GM19467 (cell line): ENCODE results near the gene TRAF4.

ENCODE experiments used
- ATAC-seq: cut with Tn5 transposase; IDR thresholded peaks from one replicate; pipeline ENCODE4 v1.9.1; 2021; ENCODE audit warnings: mild to moderate bottlenecking, moderate library complexity; ENCODE audit not compliant: unreplicated experiment

Gene TRAF4

DNA sequence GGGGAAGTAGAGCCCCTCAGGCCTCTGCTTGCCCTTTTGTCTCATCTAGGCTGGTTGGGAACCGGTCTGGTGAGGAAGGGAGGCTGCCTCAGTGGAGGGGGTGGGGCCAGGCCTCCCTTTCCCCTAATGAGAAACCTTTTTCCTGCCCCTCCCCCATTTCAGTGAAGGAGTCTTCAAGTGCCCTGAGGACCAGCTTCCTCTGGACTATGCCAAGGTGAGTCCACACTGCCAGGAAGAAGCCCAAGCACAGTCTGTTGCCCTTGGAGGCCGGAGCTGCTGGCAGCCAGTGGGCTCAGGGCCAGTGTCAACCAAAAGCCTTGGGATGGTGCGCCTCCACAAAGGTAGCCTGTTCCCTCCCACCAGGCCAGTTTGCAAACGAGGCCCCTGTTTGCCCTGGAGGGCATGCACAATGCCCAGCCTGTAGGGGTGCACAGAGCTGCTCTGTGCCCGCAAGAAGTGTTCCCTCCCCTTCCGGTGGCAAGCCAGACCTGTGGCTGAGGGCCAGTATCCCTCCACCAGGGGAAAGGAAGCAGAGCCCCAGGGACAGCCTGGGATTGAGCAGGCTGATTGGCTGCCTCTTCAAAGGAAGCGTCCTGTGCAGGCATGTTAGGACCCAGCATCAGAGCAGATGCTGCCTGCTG, 3.4 kb downstream of the TRAF4 start:
- no peak for ATAC-seq

DNA sequence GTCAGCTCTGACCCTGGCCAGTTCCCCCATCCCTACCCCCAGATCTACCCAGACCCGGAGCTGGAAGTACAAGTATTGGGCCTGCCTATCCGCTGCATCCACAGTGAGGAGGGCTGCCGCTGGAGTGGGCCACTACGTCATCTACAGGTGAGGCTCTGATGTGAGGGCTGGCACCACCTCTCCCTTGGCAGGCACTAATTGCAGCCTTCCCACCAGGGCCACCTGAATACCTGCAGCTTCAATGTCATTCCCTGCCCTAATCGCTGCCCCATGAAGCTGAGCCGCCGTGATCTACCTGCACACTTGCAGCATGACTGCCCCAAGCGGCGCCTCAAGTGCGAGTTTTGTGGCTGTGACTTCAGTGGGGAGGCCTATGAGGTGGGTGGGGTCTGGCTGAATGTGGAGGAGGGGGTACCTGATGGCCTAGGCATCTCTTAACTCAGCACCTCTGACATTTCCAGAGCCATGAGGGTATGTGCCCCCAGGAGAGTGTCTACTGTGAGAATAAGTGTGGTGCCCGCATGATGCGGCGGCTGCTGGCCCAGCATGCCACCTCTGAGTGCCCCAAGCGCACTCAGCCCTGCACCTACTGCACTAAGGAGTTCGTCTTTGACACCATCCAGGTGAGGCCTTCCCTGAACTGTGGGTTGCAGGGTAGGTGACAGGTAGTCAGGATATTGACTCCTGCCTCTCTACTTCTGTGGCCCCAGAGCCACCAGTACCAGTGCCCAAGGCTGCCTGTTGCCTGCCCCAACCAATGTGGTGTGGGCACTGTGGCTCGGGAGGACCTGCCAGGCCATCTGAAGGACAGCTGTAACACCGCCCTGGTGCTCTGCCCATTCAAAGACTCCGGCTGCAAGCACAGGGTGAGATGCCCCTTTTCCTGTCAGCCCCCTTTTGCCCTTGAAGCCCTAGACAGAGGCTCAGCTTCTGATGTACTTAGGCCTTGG, 4.3 kb downstream of the TRAF4 start:
- ATAC-seq = no peak

DNA sequence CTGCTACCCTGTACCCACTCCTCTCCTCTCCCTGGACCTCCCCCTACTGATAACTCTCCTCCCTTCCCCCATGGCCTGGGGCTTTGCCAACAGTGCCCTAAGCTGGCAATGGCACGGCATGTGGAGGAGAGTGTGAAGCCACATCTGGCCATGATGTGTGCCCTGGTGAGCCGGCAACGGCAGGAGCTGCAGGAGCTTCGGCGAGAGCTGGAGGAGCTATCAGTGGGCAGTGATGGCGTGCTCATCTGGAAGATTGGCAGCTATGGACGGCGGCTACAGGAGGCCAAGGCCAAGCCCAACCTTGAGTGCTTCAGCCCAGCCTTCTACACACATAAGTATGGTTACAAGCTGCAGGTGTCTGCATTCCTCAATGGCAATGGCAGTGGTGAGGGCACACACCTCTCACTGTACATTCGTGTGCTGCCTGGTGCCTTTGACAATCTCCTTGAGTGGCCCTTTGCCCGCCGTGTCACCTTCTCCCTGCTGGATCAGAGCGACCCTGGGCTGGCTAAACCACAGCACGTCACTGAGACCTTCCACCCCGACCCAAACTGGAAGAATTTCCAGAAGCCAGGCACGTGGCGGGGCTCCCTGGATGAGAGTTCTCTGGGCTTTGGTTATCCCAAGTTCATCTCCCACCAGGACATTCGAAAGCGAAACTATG, 5.2 kb downstream of the TRAF4 start:
- ATAC-seq = no peak

DNA sequence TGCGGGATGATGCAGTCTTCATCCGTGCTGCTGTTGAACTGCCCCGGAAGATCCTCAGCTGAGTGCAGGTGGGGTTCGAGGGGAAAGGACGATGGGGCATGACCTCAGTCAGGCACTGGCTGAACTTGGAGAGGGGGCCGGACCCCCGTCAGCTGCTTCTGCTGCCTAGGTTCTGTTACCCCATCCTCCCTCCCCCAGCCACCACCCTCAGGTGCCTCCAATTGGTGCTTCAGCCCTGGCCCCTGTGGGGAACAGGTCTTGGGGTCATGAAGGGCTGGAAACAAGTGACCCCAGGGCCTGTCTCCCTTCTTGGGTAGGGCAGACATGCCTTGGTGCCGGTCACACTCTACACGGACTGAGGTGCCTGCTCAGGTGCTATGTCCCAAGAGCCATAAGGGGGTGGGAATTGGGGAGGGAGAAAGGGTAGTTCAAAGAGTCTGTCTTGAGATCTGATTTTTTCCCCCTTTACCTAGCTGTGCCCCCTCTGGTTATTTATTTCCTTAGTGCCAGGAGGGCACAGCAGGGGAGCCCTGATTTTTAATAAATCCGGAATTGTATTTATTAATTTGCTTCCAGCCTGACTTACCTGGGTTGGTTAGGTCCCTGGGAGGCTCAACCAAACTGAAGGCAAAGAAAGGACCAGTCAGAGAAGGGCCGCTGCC, 5.8 kb downstream of the TRAF4 start:
- ATAC-seq = no peak

DNA sequence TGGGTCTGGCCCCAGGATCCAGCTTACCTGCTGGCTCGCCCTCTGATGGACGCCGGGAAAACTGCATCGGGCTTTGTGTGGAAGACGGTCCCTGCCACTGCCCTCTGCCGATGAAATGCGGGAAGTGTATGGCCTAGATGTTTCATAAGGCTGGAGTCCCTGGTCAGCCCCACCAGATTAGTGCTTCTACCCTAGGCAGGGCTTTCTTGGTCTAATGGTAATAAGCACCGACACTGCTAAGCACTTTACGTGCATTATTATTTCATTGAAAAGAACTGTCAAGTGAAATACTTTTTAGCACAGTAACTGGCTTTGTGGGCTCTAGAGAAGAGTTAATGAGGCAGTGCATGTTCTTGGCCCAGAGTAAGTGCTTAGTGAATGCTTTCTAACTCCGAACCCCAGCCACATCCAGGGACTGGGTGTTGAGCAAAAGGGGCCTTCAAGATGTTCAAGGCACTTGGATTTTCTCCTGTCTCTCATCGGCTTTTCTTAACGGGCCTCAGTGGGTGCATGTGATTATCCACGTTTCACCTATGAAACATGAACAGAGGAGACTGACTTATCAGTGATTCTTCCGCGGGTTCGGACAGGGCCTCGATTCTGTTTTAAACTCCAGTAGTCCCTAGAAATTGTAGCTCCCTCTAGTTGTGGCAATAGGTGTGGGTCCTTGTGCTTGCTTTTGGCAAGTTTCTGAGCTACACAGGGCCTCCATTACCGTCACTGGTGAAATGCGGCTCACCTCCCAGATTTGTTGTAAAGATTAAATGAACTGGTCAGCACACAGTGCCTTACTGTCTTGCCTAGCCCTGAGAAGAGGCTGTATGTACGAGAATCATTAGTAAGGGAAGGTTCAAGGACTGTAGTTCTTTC, 6.6 kb downstream of the TRAF4 start:
- peak; percentile 58 for ATAC-seq

DNA sequence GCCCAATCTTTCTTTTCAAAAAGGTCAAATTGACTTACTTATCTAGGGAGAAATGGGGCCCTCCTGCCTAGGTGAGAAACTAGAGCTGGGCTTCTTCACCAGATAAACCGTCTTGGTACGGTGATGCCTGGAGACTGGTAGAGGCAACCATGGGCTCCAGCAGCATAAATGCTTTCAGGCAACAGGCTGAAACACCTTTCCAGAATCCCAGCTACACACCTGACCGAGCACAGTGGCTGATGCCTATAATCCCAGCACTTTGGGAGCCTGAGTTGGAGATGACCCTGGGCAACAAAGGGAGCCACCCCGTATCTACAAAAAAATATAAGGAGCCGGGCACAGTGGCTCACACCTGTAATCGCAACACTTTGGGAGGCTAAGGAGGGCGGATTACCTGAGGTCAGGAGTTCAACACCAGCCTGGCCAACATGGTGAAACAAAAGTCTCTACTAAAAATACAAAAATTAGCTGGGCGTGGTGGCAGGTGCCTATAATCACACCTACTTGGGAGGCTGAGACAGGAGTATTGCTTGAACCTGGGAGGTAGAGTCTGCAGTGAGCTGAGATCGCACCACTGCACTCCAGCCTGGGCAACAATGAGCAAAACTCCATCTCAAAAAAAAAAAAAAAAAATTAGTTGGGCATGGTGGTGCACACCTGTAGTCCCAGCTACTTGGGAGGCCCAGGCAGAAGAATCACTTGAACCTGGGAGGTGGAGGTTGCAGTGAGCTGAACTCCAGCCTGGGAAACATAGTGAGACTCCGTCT, 8.0 kb downstream of the TRAF4 start:
- no peak for ATAC-seq

DNA sequence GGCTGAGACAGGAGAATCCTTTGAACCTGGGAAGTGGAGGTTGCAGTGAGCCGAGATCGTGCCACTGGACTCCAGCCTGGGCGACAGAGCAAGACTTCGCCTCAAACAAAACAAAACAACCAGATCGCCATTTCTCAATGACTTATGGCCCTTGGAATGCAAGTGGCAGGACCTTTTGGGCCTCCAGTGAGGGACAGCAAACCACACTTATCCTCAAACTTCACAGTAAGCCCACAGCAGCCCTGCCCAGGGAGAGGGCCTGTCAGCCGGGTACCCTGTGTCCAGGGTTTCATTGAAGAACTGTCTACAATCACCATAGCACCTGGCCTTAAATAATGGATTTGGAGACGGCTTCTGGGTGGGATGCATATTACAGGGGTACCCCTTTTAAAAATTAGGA, 11.7 kb downstream of the TRAF4 start:
- no peak for ATAC-seq

DNA sequence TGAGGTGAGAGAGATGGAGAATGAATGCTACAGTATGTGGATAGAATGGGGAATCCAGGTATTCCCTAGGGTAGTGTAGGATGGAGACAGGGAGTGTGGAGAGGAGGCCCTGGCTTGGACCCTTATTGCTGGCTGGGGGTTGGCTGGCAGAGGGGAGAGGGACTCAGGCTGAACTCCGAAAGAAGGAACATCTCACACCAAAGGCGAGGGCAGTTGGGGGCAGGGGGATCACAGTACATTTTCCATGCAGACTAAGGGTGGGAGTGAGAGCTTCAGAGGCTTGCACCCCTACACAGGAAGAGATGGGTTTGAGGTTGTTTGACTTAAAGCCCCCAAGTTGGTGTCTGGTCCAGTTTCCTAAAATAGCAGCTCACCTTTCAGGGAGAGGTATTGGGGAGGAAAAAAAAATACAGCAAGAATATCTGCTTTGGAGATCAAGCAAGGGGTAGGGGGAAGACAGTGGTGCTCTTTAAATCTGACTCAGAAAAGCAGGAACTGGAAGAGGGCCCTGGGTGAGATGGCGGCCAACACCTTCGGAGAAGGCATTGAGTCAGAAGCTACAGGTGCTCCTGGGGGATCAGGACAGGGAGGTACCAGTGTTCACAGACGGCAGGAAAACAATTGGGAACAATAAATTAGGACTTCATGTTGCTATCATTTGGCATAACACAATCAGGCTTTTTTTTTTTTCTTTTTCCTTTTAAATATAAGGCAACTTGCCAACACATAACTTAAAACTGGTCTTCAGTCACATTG, 12.4 kb downstream of the TRAF4 start:
- no peak for ATAC-seq

DNA sequence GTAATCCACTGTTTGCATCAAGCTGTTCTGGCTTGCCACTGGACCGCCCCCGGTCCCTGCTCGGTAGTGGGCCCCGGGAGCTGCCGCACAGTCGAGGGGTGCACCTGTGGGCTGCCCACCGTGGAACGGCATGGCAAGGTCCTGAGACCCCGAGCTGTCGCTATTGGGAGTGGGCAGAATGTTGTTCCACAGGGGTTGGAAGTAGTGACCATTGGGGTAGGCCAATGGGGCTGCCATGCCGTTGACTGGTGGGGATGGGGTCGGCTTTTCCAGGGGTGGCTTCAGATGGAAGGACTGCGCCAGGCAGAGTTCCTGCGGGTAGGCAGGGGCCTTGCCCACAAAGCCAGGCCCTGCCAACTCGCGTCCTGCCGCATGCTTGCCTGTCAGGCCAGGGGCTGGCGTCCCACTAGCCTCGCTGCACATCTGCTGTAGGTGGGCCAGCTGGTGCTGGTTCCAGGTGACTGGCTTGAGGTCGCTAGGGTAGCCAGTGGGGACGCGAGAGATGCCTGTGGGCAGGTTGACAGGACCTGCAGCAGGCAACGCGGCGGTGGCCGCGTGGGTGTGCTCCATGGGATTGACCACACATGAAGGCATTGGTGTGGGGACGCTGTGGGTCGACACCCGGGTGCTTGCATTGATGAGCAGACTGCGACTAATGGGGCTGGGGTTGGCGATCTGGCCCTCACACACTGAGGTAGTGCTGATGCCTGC, 14.8 kb downstream of the TRAF4 start:
- ATAC-seq = no peak

DNA sequence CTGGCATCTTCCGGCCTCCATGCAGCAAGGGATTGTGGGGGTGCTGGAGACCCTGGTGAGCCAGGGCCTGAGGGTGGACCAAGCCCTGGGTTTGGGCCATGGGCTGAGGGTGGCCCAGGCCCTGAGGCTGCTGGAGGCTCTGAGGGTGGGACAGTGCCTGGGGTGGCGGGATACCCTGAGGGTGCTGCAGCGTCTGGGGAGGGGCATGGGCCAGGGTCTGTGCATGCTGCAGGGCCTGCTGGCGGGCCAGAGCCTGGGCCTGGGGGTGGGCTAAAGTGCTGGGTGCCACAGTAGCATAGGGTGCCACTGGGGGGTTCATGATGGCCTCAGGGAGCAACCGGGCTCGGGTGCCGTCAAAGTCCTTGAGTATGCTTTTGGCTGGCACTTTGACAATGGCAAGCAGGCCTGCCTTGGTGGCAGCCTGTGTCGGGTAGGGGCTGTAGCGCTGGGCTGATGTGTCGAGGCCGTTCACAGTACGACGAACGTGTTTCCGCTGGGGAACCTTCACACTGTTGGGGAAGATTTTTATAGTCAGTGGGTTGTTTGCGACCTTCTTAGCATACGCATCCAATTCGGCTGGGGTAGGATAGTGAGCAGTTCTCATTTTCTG, 15.6 kb downstream of the TRAF4 start:
- no peak for ATAC-seq

DNA sequence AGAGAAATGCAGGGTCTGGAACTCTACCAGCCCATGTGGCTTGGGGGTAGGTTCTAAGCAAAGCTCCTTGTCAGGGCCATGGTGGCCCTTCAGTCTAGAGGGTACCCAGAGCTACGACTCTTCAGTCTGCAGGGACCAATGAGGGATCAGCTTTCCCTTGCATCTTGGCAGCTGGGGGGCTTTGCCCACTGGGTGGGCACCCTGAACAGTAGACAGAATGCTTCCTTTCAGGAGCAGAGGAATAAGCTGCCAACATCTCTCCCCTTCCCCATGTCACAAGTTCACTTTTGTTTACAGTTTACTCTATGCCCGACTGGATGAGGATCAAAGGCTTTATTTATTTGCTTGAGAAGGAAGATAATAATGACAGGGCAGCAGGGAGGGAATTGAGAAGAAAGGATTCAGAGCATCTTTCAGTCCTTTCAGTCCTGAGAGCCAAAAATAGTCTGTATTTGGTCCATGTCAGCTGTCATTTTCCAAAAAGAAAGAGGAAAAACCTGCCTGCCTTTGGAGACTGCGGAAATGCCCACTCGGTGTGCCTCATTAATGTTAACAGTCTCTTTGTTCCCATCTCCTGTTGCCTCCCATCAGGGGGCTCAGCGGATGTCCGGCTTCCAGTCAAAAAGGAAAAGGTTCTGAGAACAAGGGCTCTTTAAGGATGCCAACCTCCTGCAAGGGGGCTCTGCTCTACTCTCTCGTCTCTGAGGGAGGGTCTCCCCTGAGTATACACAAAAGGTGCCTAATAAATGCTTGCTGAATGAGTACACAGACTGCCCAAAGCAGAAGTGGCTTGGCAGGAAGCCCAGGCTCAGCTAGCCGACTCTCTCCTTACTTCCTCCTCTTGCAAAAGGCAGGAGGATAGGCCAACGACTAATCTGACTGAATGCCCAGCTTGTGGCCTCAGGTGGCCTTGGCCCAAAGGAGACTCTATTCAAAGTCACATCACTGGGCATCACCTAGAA, 17.1 kb downstream of the TRAF4 start:
- no peak for ATAC-seq

DNA sequence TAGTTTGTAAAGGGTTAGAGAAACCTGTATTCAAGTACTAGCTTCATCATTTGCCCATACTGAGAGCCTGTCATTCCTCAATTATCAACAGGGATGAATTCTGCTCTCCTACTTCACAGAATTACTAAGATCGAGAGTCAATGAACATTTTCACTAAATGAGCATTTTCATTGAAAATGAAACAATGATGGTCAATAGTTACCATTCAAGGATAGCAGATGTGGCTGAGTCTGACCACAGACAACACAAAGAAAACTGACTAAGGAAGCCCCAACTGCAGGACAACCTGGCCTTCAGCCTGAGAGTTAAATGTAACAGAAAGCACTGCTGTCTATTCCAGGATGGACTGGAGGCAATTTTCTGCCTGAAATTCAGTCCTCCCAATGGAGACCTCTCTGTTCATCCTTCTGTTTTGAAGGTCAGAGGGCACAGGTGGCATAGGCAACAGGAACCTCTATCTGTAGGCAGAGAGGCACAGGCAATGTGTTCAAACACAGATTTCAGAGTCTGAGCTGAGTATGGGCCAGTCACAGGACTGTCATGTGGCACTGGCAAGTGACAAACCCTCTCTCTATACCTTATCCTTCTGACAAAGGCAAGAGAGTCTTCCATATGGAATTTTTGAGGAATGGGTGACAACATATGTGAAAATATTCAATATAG, 19.5 kb downstream of the TRAF4 start:
- peak; percentile 49 for ATAC-seq

DNA sequence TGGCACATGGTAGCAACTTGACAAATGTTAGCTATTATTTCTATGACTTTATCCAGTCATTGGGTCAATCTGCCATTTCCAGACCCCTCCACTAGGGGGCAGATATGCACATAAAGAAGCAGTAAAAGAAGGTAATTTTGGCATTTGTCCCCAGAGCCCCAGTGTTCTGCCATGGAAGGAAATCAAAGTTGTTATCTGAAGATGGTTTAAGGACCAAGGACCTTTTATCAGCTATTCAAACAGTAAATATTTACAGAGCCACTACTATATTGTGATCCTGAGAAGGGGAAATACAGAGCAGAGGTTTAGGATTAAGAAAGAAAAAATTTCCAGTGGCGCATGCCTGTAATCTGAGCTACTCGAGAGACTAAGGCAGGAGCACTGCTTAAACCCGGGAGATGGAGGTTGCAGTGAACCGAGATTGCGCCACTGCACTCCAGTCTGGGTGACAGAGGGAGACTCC, 20.0 kb downstream of the TRAF4 start:
- no peak for ATAC-seq

DNA sequence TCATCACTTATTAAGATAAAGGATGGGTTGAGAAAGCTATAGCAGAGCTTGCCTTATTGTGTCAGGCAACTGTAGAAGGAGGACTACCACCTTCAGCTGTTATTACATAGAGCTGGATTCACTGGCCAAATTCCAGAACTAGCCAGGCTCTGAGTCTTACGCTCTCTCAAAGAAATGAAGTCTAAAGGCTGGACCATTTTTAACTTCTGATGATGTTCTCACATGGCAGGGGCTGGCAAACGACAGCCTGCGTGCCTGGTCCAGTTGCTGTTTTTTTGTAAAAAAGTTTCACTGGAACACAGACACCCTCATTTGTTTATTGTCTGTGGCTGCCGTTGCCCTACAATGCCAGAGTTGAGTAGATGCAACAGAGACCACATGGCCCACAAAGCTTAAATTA, 21.2 kb downstream of the TRAF4 start:
- ATAC-seq = no peak

DNA sequence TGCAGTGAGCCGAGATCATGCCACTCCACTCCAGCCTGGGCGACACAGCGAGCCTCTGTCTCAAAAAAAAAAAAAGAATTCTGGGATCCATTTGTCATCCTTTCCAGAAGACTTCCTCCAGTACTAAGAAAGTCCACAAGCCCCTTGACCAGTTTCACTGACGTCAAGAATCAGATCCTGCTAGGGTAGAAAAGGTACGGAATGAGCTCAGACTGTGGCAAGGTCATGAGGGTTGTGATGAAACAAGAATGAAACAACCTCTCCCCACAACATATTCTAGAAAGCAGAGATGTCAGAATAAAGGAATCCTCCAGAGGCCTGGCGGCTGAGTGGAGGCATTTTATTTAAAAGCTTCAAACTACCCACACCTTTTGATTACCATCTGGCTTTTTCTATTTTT, 29.9 kb downstream of the TRAF4 start:
- ATAC-seq = no peak

DNA sequence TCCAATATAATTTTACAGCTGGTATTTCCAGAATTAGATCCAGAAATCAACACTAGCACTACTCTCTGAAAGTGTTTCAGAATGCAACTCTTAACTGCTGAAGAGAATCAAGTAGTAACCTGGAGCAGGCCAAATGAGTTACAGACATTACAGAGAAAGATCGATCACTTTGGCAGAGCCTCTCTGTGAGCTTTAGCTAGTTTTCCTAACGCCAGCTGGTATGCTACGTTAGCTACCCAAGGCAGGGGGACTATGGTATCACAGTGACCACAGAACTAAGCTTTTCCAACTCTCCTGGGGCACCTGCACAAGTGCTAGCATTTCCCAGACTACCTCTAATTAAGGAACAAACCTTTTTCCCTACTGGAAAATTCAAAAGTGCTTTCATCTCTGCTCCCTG, 30.4 kb downstream of the TRAF4 start:
- ATAC-seq = no peak
